GM06990 (cell line): ENCODE measurements around the gene SMAD9.

Experiments used
- DNase-seq: peaks from one replicate; pipeline ENCODE4 v3.0.0-alpha.2; 2011; ENCODE audit not compliant: insufficient read length; ENCODE audit errors: extremely low read depth
- H3K27me3 ChIP-seq: replicated peaks from 2 replicates; pipeline ENCODE4 v1.6.0; 2011; ENCODE audit warnings: low read length; ENCODE audit not compliant: control insufficient read depth, insufficient read depth
- H3K36me3 ChIP-seq: 2 replicates; pipeline ENCODE4 v1.5.1; 2011; ENCODE audit warnings: low read length; ENCODE audit not compliant: control insufficient read depth, insufficient read depth
- H3K4me3 ChIP-seq: replicated peaks from 2 replicates; pipeline ENCODE4 v1.5.1; 2011; ENCODE audit warnings: low read depth, mild to moderate bottlenecking, control low read depth, low read length
- CTCF ChIP-seq: IDR thresholded peaks from 2 replicates; pipeline ENCODE4 v1.5.1; 2011; ENCODE audit warnings: low read length, control low read depth, mild to moderate bottlenecking, inconsistent platforms; ENCODE audit not compliant: insufficient read depth, poor library complexity, severe bottlenecking

SMAD9 gene

DNA sequence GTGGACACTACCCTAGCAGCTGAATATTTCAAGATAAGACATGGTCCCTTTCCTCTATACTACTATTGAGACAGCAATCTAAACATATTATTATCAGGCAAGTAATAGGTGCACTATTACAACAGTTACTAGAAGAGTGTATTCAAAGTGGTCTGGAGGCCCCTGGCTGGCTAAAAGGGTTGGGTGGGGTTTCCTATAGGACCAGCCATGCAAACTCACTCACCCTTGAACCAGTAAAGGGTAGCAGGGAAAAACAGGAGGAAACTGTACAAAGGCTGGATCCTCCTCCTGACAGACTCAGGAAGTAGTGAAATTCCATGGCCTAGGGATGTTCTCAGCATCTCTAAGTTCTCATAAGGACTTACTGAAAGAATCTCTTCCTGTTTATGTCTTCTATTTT lies 7.7 kb downstream of the SMAD9 start:
- DNase-seq, result no peak
- no peak for TF ChIP-seq CTCF
- H3K27me3 ChIP-seq, result no peaks in the 10 kb centered on the region
- H3K36me3 ChIP-seq, result no peaks in the 10 kb centered on the region
- H3K4me3 ChIP-seq, result no peak overlapping the region

- H3K27me3 ChIP-seq, result no peaks in the 10 kb centered on the region
- no peak for TF ChIP-seq CTCF
- H3K36me3 ChIP-seq, result no peaks in the 10 kb centered on the region
- DNase-seq, result no peak
- no peak overlapping the region for H3K4me3 ChIP-seq
Observed at GRCh38 chr13:36910545-36910944, 9.5 kb downstream of the SMAD9 start.

GRCh38 chr13:36907821-36908220 lies 12.2 kb downstream of the SMAD9 start:
- no peak for TF ChIP-seq CTCF
- Histone ChIP-seq H3K36me3 (no peaks in the 10 kb centered on the region), H3K27me3 (no peaks in the 10 kb centered on the region), H3K4me3 (no peak overlapping the region)
- no peak for DNase-seq

GRCh38 chr13:36907266-36907665 lies 12.8 kb downstream of the SMAD9 start:
- Histone ChIP-seq H3K36me3 (no peaks in the 10 kb centered on the region), H3K4me3 (no peak overlapping the region), H3K27me3 (no peaks in the 10 kb centered on the region)
- DNase-seq, result no peak
- no peak for TF ChIP-seq CTCF

DNA sequence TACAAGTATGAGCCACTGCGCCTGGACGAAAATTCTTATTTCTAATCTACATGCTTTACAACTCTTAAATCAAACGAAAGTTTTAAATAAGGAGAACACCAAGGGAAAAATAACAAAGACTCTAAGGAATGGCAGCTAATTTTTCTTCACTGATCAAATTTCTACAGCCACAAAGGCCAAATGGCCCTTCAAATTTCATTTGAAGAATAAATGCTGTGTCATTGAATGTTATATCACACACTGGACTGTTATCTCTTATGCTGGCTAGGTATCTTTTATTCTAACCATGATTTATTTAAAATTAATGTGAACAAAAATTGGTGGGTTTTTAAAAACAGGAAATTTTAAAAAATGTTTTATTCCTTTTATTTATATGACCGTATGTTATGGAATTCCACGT lies 14.1 kb downstream of the SMAD9 start:
- no peak for DNase-seq
- no peaks in the 10 kb centered on the region for H3K27me3 ChIP-seq
- TF ChIP-seq CTCF, result no peak
- H3K36me3 ChIP-seq, result no peaks in the 10 kb centered on the region
- H3K4me3 ChIP-seq, result no peak overlapping the region

DNA sequence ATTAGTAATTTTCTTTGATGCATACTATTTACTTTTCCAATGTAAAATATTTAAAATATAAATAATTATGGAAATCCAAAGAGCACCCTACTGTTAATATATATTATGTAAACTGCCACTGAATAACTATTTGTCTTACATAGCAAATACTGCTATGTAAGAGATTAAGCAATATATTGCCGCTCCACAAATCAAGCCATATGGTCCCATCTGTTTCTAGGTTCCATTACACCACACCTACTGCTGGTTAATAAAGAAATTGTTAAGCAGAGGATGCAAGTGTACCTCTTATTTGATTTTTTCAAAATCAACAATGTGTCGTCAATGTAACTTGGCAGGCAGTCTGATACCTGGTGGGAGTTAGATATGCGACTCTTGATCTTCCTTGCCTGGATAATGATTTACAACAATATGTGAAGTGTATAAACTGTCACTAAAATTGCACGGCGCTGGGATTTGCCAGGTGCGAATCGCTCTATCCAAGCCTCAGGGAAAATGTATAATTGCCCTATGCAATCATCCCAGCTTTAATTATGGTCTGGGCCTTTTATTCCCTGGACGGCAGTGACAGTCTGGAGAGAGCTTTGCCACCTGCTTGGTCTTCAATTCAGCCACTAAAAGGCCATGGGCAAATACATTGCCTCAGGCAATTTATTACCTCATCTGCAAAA lies 16.0 kb downstream of the SMAD9 start:
- TF ChIP-seq CTCF, result no peak
- Histone ChIP-seq H3K27me3 (no peaks in the 10 kb centered on the region), H3K36me3 (no peaks in the 10 kb centered on the region), H3K4me3 (no peak overlapping the region)
- DNase-seq, result no peak
